ENCODE measurements around the gene RDH11. TPM values are rescaled to one million over a fixed set of nuclear protein-coding genes. Genes with fewer than 3 reads are reported as not detected.
A peak's percentile ranks its signal among the peaks of the same experiment; 100 is the strongest.

Gene RDH11
- total RNA-seq, 1 experiment from 2014 or later, result 119 TPM

GRCh38 chr14:67673451-67673850 is 22.1 kb downstream of the RDH11 start:
- DNase-seq (ENCODE audit: low read depth, low spot score), result no peak
- in situ Hi-C loops (cut with HindIII; ENCODE audit: low pct_unique_long_range_greater_than_20kb, low sequenced_read_pairs), result no loop called here

GRCh38 chr14:67668559-67668958 is 27.0 kb downstream of the RDH11 start:
- DNase-seq (ENCODE audit: low read depth, low spot score), result no peak
- in situ Hi-C loops (cut with HindIII; ENCODE audit: low pct_unique_long_range_greater_than_20kb, low sequenced_read_pairs), result no loop called here

- DNase-seq (ENCODE audit: low read depth, low spot score), result peak; percentile 74
- in situ Hi-C loops (cut with HindIII; ENCODE audit: low pct_unique_long_range_greater_than_20kb, low sequenced_read_pairs), result no loop called here
Measured at GRCh38 chr14:67666750-67667449, 28.7 kb downstream of the RDH11 start.

- no peak for DNase-seq (ENCODE audit: low read depth, low spot score)
- in situ Hi-C loops (cut with HindIII; ENCODE audit: low pct_unique_long_range_greater_than_20kb, low sequenced_read_pairs), result no loop called here
Measured at GRCh38 chr14:67665868-67666267, 29.7 kb downstream of the RDH11 start.

- DNase-seq (ENCODE audit: low read depth, low spot score), result no peak
- in situ Hi-C loops (cut with HindIII; ENCODE audit: low pct_unique_long_range_greater_than_20kb, low sequenced_read_pairs), result no loop called here
Measured at GRCh38 chr14:67663633-67664032, 31.9 kb downstream of the RDH11 start.

GRCh38 chr14:67653651-67654280 is 41.8 kb downstream of the RDH11 start:
- DNase-seq (ENCODE audit: low read depth, low spot score), result no peak
- in situ Hi-C loops (cut with HindIII; ENCODE audit: low pct_unique_long_range_greater_than_20kb, low sequenced_read_pairs), result no loop called here

GRCh38 chr14:67652189-67652588 is 43.4 kb downstream of the RDH11 start:
- in situ Hi-C loops (cut with HindIII; ENCODE audit: low pct_unique_long_range_greater_than_20kb, low sequenced_read_pairs), result no loop called here
- no peak for DNase-seq (ENCODE audit: low read depth, low spot score)

GRCh38 chr14:67650694-67651093 is 44.9 kb downstream of the RDH11 start:
- DNase-seq (ENCODE audit: low read depth, low spot score), result no peak
- in situ Hi-C loops (cut with HindIII; ENCODE audit: low pct_unique_long_range_greater_than_20kb, low sequenced_read_pairs), result no loop called here

GRCh38 chr14:67650151-67650550 is 45.4 kb downstream of the RDH11 start:
- DNase-seq (ENCODE audit: low read depth, low spot score), result no peak
- in situ Hi-C loops (cut with HindIII; ENCODE audit: low pct_unique_long_range_greater_than_20kb, low sequenced_read_pairs), result no loop called here

GRCh38 chr14:67646131-67646530 is 49.4 kb downstream of the RDH11 start:
- in situ Hi-C loops (cut with HindIII; ENCODE audit: low pct_unique_long_range_greater_than_20kb, low sequenced_read_pairs), result no loop called here
- DNase-seq (ENCODE audit: low read depth, low spot score), result no peak

GRCh38 chr14:67645414-67645813 is 50.1 kb downstream of the RDH11 start:
- no peak for DNase-seq (ENCODE audit: low read depth, low spot score)
- in situ Hi-C loops (cut with HindIII; ENCODE audit: low pct_unique_long_range_greater_than_20kb, low sequenced_read_pairs), result no loop called here

- DNase-seq (ENCODE audit: low read depth, low spot score), result no peak
- in situ Hi-C loops (cut with HindIII; ENCODE audit: low pct_unique_long_range_greater_than_20kb, low sequenced_read_pairs), result no loop called here
Measured at GRCh38 chr14:67644428-67644827, 51.1 kb downstream of the RDH11 start.

- DNase-seq (ENCODE audit: low read depth, low spot score), result no peak
- in situ Hi-C loops (cut with HindIII; ENCODE audit: low pct_unique_long_range_greater_than_20kb, low sequenced_read_pairs), result no loop called here
Measured at GRCh38 chr14:67643713-67644112, 51.9 kb downstream of the RDH11 start.

GRCh38 chr14:67641902-67642749 is 53.4 kb downstream of the RDH11 start:
- in situ Hi-C loops (cut with HindIII; ENCODE audit: low pct_unique_long_range_greater_than_20kb, low sequenced_read_pairs), result no loop called here
- DNase-seq (ENCODE audit: low read depth, low spot score), result no peak

- in situ Hi-C loops (cut with HindIII; ENCODE audit: low pct_unique_long_range_greater_than_20kb, low sequenced_read_pairs), result no loop called here
Measured at GRCh38 chr14:67641480-67641879, 54.1 kb downstream of the RDH11 start.

GRCh38 chr14:67638642-67639041 is 56.9 kb downstream of the RDH11 start:
- no peak for DNase-seq (ENCODE audit: low read depth, low spot score)
- in situ Hi-C loops (cut with HindIII; ENCODE audit: low pct_unique_long_range_greater_than_20kb, low sequenced_read_pairs), result no loop called here

More at GRCh38 chr14:67641480-67641879, 54.1 kb downstream of the RDH11 start:
- no peak for DNase-seq (ENCODE audit: low read depth, low spot score)

GRCh38 chr14:67636361-67636919 is 59.1 kb downstream of the RDH11 start:
- in situ Hi-C loops (cut with HindIII; ENCODE audit: low pct_unique_long_range_greater_than_20kb, low sequenced_read_pairs), result no loop called here
- no peak for DNase-seq (ENCODE audit: low read depth, low spot score)

GRCh38 chr14:67633451-67634147 is 62.0 kb downstream of the RDH11 start:
- in situ Hi-C loops (cut with HindIII; ENCODE audit: low pct_unique_long_range_greater_than_20kb, low sequenced_read_pairs), result no loop called here
- DNase-seq (ENCODE audit: low read depth, low spot score), result no peak
